Heart left ventricle (tissue), 13 donors: ENCODE measurements around the gene TIMM21.
A peak's percentile ranks its signal among the peaks of the same experiment; 100 is the strongest.

Experiments
- POLR2A ChIP-seq, 2 donors: fragments of 450-650 bp; IDR thresholded peaks; one replicate each; pipeline ENCODE4 v1.6.1; 2017; ENCODE audit warnings: antibody characterized with exemption in 2 of 2, mild to moderate bottlenecking in 2 of 2, moderate library complexity in 2 of 2
- TF ChIP-seq, protein P1 (sequence below), 12 donors: fragments of 200-600 bp; sonication (generic) in 4 of 12; IDR thresholded peaks; one replicate each; pipeline versions ENCODE4 v1.5.0 to v1.8.0; 2018 to 2022; ENCODE audit warnings: antibody characterized with exemption in 12 of 12, mild to moderate bottlenecking in 5 of 12
- donor health status: ischemic (EF 13 %, LVEDD 7.1; RV severe dilation, severe dysfunction).
- donor health status: DM: no; HTN: yes; CAD: no.
- donor health status: DM: no; HTN: no; CAD: no.
- donor health status: ischemic (EF 25% LVEDD 6.9; RV normal size, moderate dysfunction).
- donor health status: ischemic (EF 25% LVEDD 5.7; RV mildly dilated, moderate dysfunction).
- donor health status: ischemic (EF 35%, LVEDD 5.7; RV mildly dilated, moderate dysfunction).
- donor health status: nonischemic (EF 11% LVEDD 7.7; RV severe dilation, severe dysfunction).
- donor health status: DM: yes; HTN: yes; CAD: no.
- donor health status: PGD.
- donor health status: ischemic (EF 29% LVEDD 5.4; RV normal size, mild dysfunction).
- donor health status: nonischemic (EF 23%, LVEDD 6.1; RV moderate dilation, normal function).

DNA sequence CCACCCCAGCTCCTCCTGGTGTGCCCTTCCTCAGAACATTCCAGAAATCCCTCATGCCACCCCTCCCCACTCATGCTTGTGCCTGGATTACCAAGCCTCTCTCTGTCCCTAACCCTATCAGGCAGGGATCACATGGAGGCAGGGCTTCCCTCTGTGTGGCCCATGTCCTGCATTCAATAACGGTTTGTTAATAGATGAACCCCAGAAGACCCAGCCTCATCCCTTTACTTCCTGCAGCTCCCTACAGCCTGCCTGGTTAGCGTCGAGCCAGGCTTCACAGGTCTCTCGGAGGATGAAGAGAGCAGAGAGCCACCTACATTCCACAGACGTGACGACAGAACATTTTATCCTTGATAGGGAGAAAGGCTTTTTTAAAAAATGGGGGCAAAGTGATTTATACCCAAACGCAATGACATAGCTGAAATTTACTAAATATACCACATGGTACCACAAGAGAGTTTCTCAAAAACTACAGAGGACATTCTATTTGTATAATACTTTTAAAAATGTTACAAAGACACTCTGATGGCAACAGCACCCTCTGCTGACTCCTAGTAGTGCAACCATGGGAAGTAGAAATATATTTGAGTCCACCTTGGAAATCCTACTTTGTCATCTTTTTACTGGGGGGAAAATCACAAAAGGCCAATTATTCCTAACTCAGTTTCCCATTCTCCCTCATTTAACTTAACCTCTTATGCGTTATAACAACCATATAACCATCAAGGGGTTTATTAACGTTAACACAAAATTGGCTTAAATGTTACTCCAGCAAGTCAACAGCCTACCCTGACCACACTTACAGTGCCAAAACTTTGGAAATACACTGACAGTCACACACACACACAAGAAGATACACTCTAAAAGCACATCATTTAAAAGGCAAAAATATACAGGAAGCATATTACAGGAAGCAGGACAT, 31.4 kb upstream of the TIMM21 start:
- no peak for TF ChIP-seq POLR2A (IDR thresholded peaks at IDR 0.05)
- TF ChIP-seq, protein P1, sequence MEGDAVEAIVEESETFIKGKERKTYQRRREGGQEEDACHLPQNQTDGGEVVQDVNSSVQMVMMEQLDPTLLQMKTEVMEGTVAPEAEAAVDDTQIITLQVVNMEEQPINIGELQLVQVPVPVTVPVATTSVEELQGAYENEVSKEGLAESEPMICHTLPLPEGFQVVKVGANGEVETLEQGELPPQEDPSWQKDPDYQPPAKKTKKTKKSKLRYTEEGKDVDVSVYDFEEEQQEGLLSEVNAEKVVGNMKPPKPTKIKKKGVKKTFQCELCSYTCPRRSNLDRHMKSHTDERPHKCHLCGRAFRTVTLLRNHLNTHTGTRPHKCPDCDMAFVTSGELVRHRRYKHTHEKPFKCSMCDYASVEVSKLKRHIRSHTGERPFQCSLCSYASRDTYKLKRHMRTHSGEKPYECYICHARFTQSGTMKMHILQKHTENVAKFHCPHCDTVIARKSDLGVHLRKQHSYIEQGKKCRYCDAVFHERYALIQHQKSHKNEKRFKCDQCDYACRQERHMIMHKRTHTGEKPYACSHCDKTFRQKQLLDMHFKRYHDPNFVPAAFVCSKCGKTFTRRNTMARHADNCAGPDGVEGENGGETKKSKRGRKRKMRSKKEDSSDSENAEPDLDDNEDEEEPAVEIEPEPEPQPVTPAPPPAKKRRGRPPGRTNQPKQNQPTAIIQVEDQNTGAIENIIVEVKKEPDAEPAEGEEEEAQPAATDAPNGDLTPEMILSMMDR (IDR thresholded peaks at IDR 0.05): peak; percentile 41 to 68 (median 54)
